ENCODE results near the gene AFAP1.

AFAP1 gene

GRCh38 chr4:7746351-7747061, 193.2 kb downstream of the AFAP1 start:
- no peak for DNase-seq (ENCODE audit: low spot score)
- H3K27ac ChIP-seq: no peak overlapping the region
- CTCF ChIA-PET: interaction anchor here (0.5 kb wide), 1 partner anchor 203 kb away, joined by 4 read pairs; no protein-coding TSS in a partner anchor
- POLR2A ChIA-PET (ENCODE audit: low non-redundant PET): no interaction called here
- no peak for TF ChIP-seq CTCF (conservative IDR thresholded peaks at IDR 0.05; ENCODE audit: low read depth)

- POLR2A ChIA-PET (ENCODE audit: low non-redundant PET): no interaction called here
- H3K27ac ChIP-seq: no peak overlapping the region
- CTCF ChIA-PET: no interaction called here
- no peak for DNase-seq (ENCODE audit: low spot score)
- TF ChIP-seq CTCF (conservative IDR thresholded peaks at IDR 0.05; ENCODE audit: low read depth): no peak
Measured at GRCh38 chr4:7745301-7745885, 194.3 kb downstream of the AFAP1 start.

GRCh38 chr4:7744142-7744804, 195.4 kb downstream of the AFAP1 start:
- DNase-seq (ENCODE audit: low spot score): no peak
- CTCF ChIA-PET: no interaction called here
- POLR2A ChIA-PET (ENCODE audit: low non-redundant PET): no interaction called here
- no peak for TF ChIP-seq CTCF (conservative IDR thresholded peaks at IDR 0.05; ENCODE audit: low read depth)
- peak overlapping the region; percentile 27 for H3K27ac ChIP-seq

GRCh38 chr4:7742807-7743280, 196.8 kb downstream of the AFAP1 start:
- H3K27ac ChIP-seq: no peak overlapping the region
- ChIA-PET POLR2A (ENCODE audit: low non-redundant PET) (no interaction called here), CTCF (interaction anchor here (0.6 kb wide), 1 partner anchor 586 kb away, joined by 5 read pairs; no protein-coding TSS in a partner anchor)
- DNase-seq (ENCODE audit: low spot score): no peak
- TF ChIP-seq CTCF (conservative IDR thresholded peaks at IDR 0.05; ENCODE audit: low read depth): no peak

GRCh38 chr4:7741946-7742806, 197.5 kb downstream of the AFAP1 start:
- TF ChIP-seq CTCF (conservative IDR thresholded peaks at IDR 0.05; ENCODE audit: low read depth): no peak
- POLR2A ChIA-PET (ENCODE audit: low non-redundant PET): no interaction called here
- no peak for DNase-seq (ENCODE audit: low spot score)
- CTCF ChIA-PET: no interaction called here
- no peak overlapping the region for H3K27ac ChIP-seq

All from RWPE1 (cell line).